Measurements from ENCODE around the gene IFT20.

The IFT20 gene

GRCh38 chr17:28346199-28346580 is 10.9 kb upstream of the IFT20 start:
- no peak for DNase-seq (ENCODE audit: low spot score)
- TF ChIP-seq CTCF (IDR thresholded peaks at IDR 0.05; ENCODE audit: extremely low read depth, missing control alignments) = no peak

GRCh38 chr17:28345419-28346198 is 10.3 kb upstream of the IFT20 start:
- no peak for TF ChIP-seq CTCF (IDR thresholded peaks at IDR 0.05; ENCODE audit: extremely low read depth, missing control alignments)
- DNase-seq (ENCODE audit: low spot score) = no peak

GRCh38 chr17:28344435-28344901 is 9.2 kb upstream of the IFT20 start:
- TF ChIP-seq CTCF (IDR thresholded peaks at IDR 0.05; ENCODE audit: extremely low read depth, missing control alignments) = no peak
- DNase-seq (ENCODE audit: low spot score) = no peak

GRCh38 chr17:28344011-28344410 is 8.7 kb upstream of the IFT20 start:
- TF ChIP-seq CTCF (IDR thresholded peaks at IDR 0.05; ENCODE audit: extremely low read depth, missing control alignments) = no peak
- DNase-seq (ENCODE audit: low spot score) = no peak

- no peak for TF ChIP-seq CTCF (IDR thresholded peaks at IDR 0.05; ENCODE audit: extremely low read depth, missing control alignments)
- DNase-seq (ENCODE audit: low spot score) = no peak
Measured at GRCh38 chr17:28343491-28343932, 8.2 kb upstream of the IFT20 start.

- DNase-seq (ENCODE audit: low spot score) = no peak
- TF ChIP-seq CTCF (IDR thresholded peaks at IDR 0.05; ENCODE audit: extremely low read depth, missing control alignments) = no peak
Measured at GRCh38 chr17:28342313-28342712, 7.0 kb upstream of the IFT20 start.

- TF ChIP-seq CTCF (IDR thresholded peaks at IDR 0.05; ENCODE audit: extremely low read depth, missing control alignments) = no peak
- DNase-seq (ENCODE audit: low spot score) = no peak
Measured at GRCh38 chr17:28341516-28341915, 6.2 kb upstream of the IFT20 start.

Measured in GM20000 (cell line).